Parathyroid adenoma (tissue), 2 donors: Measurements from ENCODE around the gene CNOT6L.

Experiments used
- H2AFZ ChIP-seq: fragments of 300-600 bp; sonication (generic); one replicate; pipeline ENCODE4 v1.7.0; 2017; ENCODE audit warnings: antibody characterized with exemption, mild to moderate bottlenecking
- H3K27ac ChIP-seq: fragments of 300-600 bp; sonication (generic); one replicate; pipeline ENCODE4 v1.7.0; 2017
- H3K27me3 ChIP-seq: fragments of 300-600 bp; sonication (generic); one replicate; pipeline ENCODE4 v1.7.0; 2017; ENCODE audit warnings: low read length; ENCODE audit not compliant: control insufficient read depth, insufficient read depth
- H3K36me3 ChIP-seq: fragments of 300-600 bp; sonication (generic); one replicate; pipeline ENCODE4 v1.7.0; 2017; ENCODE audit warnings: low read length; ENCODE audit not compliant: control insufficient read depth, insufficient read depth
- H3K4me1 ChIP-seq: fragments of 300-600 bp; sonication (generic); one replicate; pipeline ENCODE4 v1.7.0; 2017; ENCODE audit warnings: control low read depth
- H3K4me2 ChIP-seq: fragments of 300-600 bp; sonication (generic); one replicate; pipeline ENCODE4 v1.7.0; 2017; ENCODE audit warnings: low read length
- H3K4me3 ChIP-seq: fragments of 300-600 bp; sonication (generic); one replicate; pipeline ENCODE4 v1.7.0; 2017; ENCODE audit warnings: low read depth, low read length
- H3K79me2 ChIP-seq: fragments of 300-600 bp; sonication (generic); one replicate; pipeline ENCODE4 v1.7.0; 2017; ENCODE audit warnings: control low read depth
- H3K9ac ChIP-seq: fragments of 300-600 bp; sonication (generic); one replicate; pipeline ENCODE4 v1.7.0; 2017; ENCODE audit warnings: mild to moderate bottlenecking
- H3K9me3 ChIP-seq: fragments of 300-600 bp; sonication (generic); one replicate; pipeline ENCODE4 v1.7.0; 2017; ENCODE audit warnings: low read length; ENCODE audit not compliant: control insufficient read depth
- TF ChIP-seq, protein P1 (sequence below): fragments of 300-600 bp; sonication (generic); IDR thresholded peaks from one replicate; pipeline ENCODE4 v1.7.0; 2017; ENCODE audit warnings: antibody characterized with exemption, mild to moderate bottlenecking
- donor health status: primary hyperparathyroidism.

Gene CNOT6L

DNA sequence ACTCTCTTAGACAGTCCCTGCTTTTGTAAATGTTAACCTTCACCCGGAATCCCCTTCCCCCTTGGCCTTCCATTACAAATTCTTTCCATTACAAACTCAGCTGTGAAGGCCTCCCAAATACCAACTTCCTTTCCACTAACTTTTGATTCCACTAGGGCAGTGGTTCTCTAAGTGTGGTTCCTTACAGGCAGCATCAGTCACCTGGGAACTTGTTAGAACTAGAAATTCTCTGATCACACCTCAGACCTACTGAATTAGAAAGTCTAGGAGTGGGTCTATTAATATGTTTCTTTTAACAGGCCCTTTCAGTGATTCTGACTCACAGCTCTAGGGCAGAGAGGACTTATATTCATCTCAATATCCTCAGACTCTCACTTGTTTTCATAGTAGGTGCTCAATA, 24.5 kb upstream of the CNOT6L start:
- Histone ChIP-seq H3K4me2 (no peak overlapping the region), H3K4me1 (no peaks in the 10 kb centered on the region), H3K9ac (no peak overlapping the region), H3K4me3 (no peak overlapping the region), H3K79me2 (no peaks in the 10 kb centered on the region), H3K36me3 (no peaks in the 10 kb centered on the region), H3K27ac (no peak overlapping the region), H2AFZ (no peak overlapping the region), H3K9me3 (no peaks in the 10 kb centered on the region), H3K27me3 (no peaks in the 10 kb centered on the region)
- TF ChIP-seq, protein P1, sequence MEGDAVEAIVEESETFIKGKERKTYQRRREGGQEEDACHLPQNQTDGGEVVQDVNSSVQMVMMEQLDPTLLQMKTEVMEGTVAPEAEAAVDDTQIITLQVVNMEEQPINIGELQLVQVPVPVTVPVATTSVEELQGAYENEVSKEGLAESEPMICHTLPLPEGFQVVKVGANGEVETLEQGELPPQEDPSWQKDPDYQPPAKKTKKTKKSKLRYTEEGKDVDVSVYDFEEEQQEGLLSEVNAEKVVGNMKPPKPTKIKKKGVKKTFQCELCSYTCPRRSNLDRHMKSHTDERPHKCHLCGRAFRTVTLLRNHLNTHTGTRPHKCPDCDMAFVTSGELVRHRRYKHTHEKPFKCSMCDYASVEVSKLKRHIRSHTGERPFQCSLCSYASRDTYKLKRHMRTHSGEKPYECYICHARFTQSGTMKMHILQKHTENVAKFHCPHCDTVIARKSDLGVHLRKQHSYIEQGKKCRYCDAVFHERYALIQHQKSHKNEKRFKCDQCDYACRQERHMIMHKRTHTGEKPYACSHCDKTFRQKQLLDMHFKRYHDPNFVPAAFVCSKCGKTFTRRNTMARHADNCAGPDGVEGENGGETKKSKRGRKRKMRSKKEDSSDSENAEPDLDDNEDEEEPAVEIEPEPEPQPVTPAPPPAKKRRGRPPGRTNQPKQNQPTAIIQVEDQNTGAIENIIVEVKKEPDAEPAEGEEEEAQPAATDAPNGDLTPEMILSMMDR, result no peak

DNA sequence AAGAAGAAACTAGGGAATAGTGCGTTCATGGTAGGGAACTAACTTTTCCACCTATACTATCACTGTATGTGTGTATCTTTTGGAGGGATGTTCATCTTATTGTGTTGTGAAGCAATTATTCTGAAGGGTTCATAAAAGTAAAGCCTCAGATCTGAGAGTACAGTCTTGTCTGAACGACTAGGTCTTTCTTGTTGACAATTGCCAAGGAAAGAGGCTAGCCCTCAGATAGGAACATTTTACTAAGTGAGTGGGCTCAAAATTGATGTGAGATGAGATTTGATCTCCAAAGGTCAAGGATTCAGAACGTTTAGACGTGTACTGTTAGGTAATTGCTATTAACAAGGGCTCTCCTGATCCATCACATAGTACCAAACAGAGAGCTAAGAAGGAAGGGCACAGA, 15.2 kb upstream of the CNOT6L start:
- Histone ChIP-seq H3K9me3 (no peaks in the 10 kb centered on the region), H3K9ac (no peak overlapping the region), H2AFZ (no peak overlapping the region), H3K4me2 (no peak overlapping the region), H3K4me3 (no peak overlapping the region), H3K4me1 (no peaks in the 10 kb centered on the region), H3K27ac (no peak overlapping the region), H3K36me3 (no peaks in the 10 kb centered on the region), H3K27me3 (no peaks in the 10 kb centered on the region), H3K79me2 (no peaks in the 10 kb centered on the region)
- TF ChIP-seq, protein P1, result no peak

DNA sequence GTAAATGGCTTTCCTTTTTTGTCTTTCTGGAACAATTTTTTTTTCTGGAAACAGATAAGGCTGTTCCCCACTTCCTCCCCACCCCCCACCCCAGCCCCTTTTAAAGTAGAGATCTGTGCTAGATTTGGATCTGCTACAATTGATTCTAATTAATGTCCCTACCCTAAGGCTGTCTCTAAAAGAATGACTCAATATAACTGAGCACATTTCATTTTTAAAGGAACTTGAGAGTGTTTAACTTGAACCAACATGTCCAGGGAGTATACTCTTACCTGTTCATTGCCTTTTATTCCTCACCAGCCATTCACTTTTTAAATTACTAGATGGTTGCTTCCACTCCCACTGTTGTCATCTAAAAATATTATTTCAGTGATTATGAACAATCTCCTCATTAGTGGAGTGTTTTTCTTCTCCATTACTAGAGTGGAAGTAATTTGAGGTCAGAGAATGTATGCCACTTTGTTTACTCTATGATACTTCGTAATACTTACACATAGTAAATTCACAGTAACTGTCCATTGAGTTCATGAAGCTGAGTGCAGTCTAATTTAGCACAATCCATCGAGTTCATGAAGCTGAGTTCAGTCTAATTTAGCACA, 14.1 kb upstream of the CNOT6L start:
- Histone ChIP-seq H3K4me2 (no peak overlapping the region), H3K4me1 (no peaks in the 10 kb centered on the region), H3K27me3 (no peaks in the 10 kb centered on the region), H3K79me2 (no peaks in the 10 kb centered on the region), H3K27ac (no peak overlapping the region), H2AFZ (no peak overlapping the region), H3K36me3 (no peaks in the 10 kb centered on the region), H3K4me3 (no peak overlapping the region), H3K9me3 (no peaks in the 10 kb centered on the region), H3K9ac (no peak overlapping the region)
- TF ChIP-seq, protein P1, result no peak

DNA sequence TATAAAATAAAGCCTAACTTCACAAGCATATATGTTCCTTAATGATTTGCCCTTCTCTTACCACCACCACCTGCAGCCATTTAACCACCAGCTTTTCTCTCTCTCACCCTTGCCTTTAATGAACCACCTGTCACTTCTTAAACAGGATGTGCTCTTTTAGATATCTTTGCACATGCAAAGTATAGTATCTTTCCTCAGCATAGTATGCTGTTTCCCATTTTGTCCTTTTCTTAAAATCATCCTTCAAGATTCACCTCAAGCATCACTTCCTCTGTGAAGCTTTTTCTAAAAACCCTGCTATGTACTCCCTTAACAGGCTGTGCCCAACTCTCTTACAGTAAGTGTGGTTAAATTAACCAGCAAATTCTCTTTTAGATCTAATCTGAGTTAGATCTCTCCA, 8.2 kb upstream of the CNOT6L start:
- Histone ChIP-seq H3K27me3 (no peaks in the 10 kb centered on the region), H3K4me1 (no peaks in the 10 kb centered on the region), H3K4me3 (no peak overlapping the region), H3K9ac (no peak overlapping the region), H3K36me3 (no peaks in the 10 kb centered on the region), H3K9me3 (no peaks in the 10 kb centered on the region), H2AFZ (no peak overlapping the region), H3K27ac (no peak overlapping the region), H3K4me2 (no peak overlapping the region), H3K79me2 (no peaks in the 10 kb centered on the region)
- TF ChIP-seq, protein P1, result no peak

DNA sequence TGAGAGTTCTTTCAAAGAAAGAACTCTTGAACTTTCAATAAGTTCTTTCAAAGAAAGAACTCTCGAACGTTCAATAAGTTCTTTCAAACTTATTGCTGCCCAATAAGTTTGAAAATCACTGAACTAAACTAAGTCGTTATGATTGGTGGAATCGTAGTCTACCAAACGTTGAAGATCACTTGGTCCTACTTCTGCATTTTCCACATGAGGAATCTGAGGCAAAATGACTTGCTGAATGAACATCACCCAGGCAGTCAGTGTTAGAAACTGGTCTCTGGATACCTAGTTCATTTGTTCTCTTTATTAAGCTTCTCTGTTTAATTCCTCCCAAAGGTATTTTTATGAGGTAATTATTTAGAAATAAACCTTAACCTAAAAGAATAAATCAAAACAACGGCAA, 7.1 kb upstream of the CNOT6L start:
- no peaks in the 10 kb centered on the region for H3K9me3 ChIP-seq
- no peaks in the 10 kb centered on the region for H3K79me2 ChIP-seq
- TF ChIP-seq, protein P1, result no peak
- no peak overlapping the region for H3K4me2 ChIP-seq
- H3K9ac ChIP-seq, result no peak overlapping the region
- no peak overlapping the region for H2AFZ ChIP-seq
- H3K27me3 ChIP-seq, result no peaks in the 10 kb centered on the region
- H3K36me3 ChIP-seq, result no peaks in the 10 kb centered on the region
- H3K27ac ChIP-seq, result no peak overlapping the region
- H3K4me1 ChIP-seq, result no peaks in the 10 kb centered on the region
- no peak overlapping the region for H3K4me3 ChIP-seq
